GDM1 (cell line): Measurements from ENCODE around the gene CYP3A4.
"Not testable (repeated sequence)": the region's sequence is repeated elsewhere in the genome, so short reads cannot be mapped to it uniquely, and the experiment has no call there.

ENCODE experiments used
- DNase-seq: peaks from one replicate; lab custom pipeline; 2025; lab: John Stamatoyannopoulos, UW

Gene CYP3A4

GRCh38 chr7:99751322-99752052 lies 32.5 kb downstream of the CYP3A4 start:
- not testable (repeated sequence) for DNase-seq

- no peak for DNase-seq
Observed at GRCh38 chr7:99748846-99749579, 35.0 kb downstream of the CYP3A4 start.

- DNase-seq, result not testable (repeated sequence)
Observed at GRCh38 chr7:99746915-99747314, 37.1 kb downstream of the CYP3A4 start.

- not testable (repeated sequence) for DNase-seq
Observed at GRCh38 chr7:99745395-99745794, 38.6 kb downstream of the CYP3A4 start.

GRCh38 chr7:99742737-99743394 lies 41.1 kb downstream of the CYP3A4 start:
- DNase-seq, result no peak

- no peak for DNase-seq
Observed at GRCh38 chr7:99741441-99741795, 42.6 kb downstream of the CYP3A4 start.

- DNase-seq, result no peak
Observed at GRCh38 chr7:99740573-99741440, 43.2 kb downstream of the CYP3A4 start.

GRCh38 chr7:99739699-99740572 lies 44.0 kb downstream of the CYP3A4 start:
- no peak for DNase-seq

- peak; percentile 32 for DNase-seq
Observed at GRCh38 chr7:99737726-99738125, 46.3 kb downstream of the CYP3A4 start.

GRCh38 chr7:99736667-99737066 lies 47.3 kb downstream of the CYP3A4 start:
- DNase-seq, result not testable (repeated sequence)

- no peak for DNase-seq
Observed at GRCh38 chr7:99734987-99735386, 49.0 kb downstream of the CYP3A4 start, which contains the start of gene CYP3A7. Gene CYP3A7 (minus strand): TSS chr7:99735196. CDS start chr7:99735093, 103 bp downstream.

GRCh38 chr7:99733448-99733847 lies 50.5 kb downstream of the CYP3A4 start:
- no peak for DNase-seq

GRCh38 chr7:99733003-99733402 lies 51.0 kb downstream of the CYP3A4 start:
- DNase-seq, result no peak

GRCh38 chr7:99731638-99732374 lies 52.2 kb downstream of the CYP3A4 start:
- DNase-seq, result no peak

GRCh38 chr7:99730992-99731391 lies 53.0 kb downstream of the CYP3A4 start:
- no peak for DNase-seq

- no peak for DNase-seq
Observed at GRCh38 chr7:99730238-99730810, 53.7 kb downstream of the CYP3A4 start.

- no peak for DNase-seq
Observed at GRCh38 chr7:99729486-99730237, 54.3 kb downstream of the CYP3A4 start.

- DNase-seq, result no peak
Observed at GRCh38 chr7:99728615-99729014, 55.4 kb downstream of the CYP3A4 start.

- not testable (repeated sequence) for DNase-seq
Observed at GRCh38 chr7:99723201-99723600, 60.8 kb downstream of the CYP3A4 start.
